NCI-H146 treated with DMSO at 0.1 percent for 48 hours (cell line): ENCODE data around the gene RAB30.
A peak's percentile ranks its signal among the peaks of the same experiment; 100 is the strongest.
"Not testable (repeated sequence)": the region's sequence is repeated elsewhere in the genome, so short reads cannot be mapped to it uniquely, and the experiment has no call there.

Experiments used
- DNase-seq: peaks from one replicate; lab custom pipeline; 2025; ENCODE audit not compliant: unreplicated experiment; lab: John Stamatoyannopoulos, UW

The RAB30 gene

DNA sequence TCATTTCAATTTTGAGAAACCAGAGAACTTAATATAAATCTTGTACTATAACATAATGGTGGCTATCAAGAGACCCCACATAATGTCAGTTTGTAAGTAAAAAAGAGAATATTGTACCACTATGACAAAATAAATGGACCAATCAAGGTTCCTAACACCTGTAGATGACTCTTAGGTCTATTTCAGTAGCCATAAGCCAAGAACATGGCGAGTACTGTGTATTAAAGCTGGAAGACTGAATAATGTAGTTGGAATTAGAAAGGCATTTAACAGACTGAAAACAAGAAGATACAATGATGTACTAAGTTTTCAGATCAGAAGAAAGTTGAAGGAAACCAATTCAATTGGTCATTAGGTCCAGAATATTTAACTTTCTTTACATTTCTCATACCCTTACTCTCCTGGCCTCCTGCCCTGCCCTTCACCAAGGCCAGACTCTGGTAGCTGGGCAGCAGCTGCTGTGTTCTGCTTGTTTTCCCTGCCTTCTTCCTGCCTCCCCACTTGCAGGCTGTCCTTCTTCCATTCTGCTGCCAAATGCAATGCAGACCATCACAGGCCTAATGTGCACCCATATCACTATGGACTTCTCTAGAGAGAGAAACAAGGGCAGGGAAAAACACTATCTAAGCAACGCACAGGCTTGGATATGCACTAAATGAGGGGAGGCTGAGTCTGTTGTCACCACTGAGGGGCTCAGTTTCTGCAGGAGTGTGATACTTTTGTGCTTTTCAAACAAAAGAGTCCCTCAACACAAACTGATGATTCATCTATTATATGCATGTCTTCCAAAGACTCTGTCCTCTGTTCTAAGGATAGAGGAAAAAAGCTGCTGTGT lies 60.1 kb downstream of the RAB30 start:
- DNase-seq, result no peak

- DNase-seq, result no peak
Observed at GRCh38 chr11:83009999-83010398, 61.7 kb downstream of the RAB30 start.

DNA sequence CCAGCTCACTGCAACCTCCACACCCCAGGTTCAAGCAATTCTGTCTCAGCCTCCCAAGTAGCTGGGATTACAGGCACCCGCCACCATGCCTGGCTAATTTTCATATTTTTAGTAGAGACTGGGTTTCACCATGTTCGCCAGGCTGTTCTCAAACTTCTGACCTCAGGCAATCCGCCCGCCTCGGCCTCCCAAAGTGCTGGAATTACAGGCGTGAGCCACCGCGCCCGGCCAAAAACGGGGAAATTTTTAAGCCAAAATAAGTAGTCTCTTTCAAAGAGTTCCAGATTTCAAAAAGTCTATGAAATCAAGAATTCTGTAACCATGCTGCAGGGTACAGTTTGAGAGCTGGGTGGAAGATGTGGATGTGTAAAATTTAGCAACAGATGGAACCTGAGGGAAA lies 62.6 kb downstream of the RAB30 start:
- not testable (repeated sequence) for DNase-seq

DNA sequence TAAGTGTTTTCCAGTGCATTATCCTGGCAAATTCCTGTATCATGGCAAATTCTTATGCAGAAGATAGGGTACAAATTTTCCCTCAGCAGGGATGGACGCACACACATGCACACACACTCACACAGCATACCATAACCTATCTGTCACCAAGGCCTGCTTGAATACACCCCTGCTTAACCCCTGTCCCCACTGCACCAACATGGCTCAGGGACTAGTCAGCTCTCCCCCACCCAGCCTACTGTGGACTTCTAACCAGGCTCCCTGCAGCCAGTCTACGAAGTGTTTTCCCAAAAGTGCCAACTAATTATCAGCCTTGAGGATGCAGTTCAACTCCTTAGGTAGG lies 63.1 kb downstream of the RAB30 start:
- DNase-seq, result no peak

GRCh38 chr11:83007909-83008580 lies 63.7 kb downstream of the RAB30 start:
- DNase-seq, result peak; percentile 81

DNA sequence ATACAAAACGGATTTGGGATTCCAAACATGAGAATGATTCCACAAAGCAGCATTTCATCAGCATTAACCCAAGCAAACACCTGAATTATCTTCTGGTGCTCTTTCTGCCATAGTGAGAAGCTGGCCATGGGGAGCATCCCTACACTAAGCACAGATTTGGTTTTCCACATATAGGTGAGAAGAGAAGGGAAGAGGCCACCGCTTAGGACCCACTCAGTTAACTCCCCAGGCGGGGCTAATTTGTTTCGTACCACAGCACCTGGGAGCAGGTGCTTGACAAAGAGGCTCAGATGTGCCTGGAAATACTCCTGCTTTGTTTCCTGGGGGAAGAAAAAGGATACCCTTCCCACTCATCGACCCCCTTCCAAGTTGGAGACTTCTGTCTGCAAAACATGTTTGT lies 64.2 kb downstream of the RAB30 start:
- DNase-seq, result peak; percentile 77

DNA sequence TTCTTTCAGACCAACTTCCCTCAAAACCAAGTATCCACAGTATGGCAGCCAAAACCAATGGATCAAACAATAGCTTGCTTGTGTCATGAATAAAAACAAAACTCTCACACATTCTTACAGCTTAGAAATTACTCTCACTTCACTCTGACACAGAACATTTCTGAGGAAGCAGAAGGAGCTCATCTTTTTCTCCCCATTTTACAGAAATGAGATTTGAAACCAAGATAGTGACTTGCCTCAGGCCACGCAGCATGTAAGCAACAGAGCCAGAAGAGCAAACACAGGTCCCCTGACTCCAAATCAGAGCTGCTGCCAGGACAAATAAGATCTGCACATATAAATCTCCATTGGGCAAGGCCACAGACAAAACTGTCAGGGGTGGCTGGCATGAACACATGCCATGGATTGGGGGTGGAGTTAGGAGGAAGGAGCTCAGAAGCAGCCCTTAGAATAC lies 64.8 kb downstream of the RAB30 start:
- DNase-seq, result peak; percentile 69

DNA sequence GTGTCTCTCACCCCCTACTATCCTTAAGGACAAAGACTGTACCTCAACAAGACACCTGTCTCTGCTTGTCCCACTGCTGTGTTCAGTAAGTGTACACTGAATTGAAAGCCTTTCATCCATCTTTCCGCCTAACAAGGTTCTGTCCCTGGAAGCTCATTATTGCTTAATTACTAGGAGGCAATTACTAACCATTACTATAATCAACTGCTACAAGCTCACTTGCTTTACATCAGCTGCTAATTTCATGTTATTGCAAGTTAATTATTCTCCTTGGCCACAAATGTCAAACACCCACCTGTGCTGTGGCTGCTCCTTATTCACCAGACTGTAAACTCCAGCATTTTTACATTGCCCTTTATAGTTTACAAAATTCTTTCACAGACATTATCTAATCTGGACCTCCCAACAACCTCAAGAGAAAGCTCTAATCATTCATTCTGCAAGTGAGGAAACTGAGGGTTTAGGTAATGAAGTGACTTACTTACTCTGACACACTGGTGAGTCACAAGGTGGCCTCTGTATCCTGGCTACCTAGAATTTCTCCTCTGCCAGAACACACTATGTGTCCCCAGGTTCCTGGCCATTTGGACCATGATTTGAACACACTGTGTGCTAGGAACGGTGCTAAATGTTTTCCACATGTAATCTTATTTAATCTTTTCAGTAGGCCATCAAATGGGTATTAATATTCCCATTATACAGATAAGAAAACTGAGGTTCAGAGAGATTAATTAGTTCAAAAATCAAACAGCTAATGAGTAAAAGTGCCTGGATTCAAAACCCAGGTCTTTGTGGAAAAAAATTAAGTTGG lies 66.7 kb downstream of the RAB30 start:
- DNase-seq, result peak; percentile 87

GRCh38 chr11:83002522-83002921 lies 69.2 kb downstream of the RAB30 start:
- no peak for DNase-seq

DNA sequence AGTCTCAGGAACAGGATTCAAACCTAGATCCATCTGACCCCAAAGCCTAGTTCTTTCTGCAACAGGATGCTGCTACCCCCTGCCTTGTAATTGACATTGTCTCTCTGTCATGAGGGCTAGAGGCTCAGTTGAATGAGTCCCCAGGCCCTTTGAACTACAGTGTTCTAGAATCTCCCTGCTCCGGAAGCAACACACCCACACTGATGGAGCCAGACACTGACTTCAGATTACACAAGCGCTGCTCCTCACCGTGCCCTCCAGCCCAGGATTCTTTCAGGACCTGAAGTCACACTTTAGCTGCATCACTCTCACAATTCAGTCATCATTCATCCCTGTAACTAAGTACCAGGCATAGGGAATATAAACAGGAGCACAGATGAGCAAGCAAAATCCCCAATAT lies 69.6 kb downstream of the RAB30 start:
- DNase-seq, result no peak

GRCh38 chr11:83000381-83000780 lies 71.3 kb downstream of the RAB30 start:
- no peak for DNase-seq

GRCh38 chr11:82999232-82999631 lies 72.5 kb downstream of the RAB30 start:
- no peak for DNase-seq

DNA sequence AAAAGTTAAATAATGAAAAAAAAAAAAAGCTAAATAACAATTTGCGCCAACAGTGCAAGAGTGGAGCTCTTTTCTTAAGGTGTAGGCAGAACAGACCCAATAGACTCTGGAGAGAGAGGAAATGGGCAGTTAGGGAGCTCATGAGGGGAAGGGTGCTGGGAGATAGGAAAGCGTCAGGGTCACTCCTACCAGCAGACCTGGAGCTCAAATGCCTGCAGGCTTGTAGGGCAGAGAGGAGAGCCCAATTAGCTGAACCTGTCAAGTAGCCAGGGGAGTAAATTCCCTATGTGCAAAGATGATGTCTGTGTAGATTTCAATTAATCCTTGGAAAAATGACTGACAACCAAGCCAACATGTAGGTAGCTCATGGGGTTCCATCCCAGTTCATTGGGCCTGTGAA lies 73.0 kb downstream of the RAB30 start:
- peak; percentile 34 for DNase-seq

DNA sequence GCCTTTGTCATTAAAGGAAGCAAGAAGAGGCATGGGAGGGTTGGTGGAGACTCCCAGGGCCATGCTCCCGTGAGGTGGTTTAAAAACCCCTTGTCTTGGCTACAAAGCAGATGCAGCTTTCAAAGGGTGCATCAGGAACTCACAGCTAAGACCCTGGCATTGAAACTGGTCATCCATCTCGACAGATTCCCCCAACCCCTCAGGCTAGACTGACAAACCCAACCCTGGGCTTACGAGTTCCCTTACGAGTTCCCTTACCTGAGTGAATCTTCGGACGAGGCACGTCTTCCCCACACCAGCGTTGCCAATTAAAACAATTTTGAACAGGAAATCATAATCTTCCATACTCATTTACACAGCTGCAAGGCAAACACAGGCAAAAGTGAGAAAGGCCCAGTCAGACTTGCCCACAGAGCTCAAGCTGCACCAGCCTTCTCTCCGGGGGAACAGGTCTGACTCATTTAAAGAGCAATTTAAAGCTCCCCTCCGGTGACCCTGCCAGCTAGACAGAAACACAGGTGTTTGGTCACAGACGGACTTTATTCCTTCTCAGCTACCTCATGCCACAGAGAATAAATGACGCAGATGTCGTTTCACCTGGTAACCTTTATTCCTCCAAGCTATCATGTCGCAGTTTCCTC lies 74.6 kb downstream of the RAB30 start:
- DNase-seq, result peak; percentile 97

DNA sequence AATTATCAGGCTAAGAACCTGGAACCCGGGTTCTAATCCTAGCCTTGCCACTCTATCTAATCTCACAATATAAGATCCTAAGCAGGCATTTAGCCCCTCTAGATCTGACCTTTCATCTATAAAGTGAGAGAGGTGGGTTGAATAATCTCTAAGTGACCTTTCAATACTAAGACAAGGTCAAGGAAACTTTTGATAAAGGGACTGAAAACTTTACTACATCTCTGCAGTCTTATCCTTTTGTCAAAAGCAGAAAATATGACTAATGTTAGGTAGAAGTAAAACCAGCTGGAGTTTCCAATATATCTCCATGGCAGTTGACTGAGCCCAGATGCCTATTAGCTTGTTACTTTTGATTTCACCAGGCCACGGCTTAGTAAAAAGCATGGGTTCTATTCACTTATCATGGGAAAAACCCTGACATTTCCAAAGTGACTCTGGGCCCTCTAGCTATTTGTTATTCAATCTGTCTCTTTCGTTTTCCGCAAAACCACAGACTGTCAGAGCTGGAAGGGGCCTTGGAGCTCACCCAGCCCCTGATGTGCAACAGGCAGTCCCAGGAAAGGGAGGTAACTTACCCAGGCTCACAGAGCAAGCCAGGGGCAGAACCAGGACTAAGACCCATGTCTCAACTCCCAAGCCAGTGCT lies 75.8 kb downstream of the RAB30 start:
- no peak for DNase-seq

DNA sequence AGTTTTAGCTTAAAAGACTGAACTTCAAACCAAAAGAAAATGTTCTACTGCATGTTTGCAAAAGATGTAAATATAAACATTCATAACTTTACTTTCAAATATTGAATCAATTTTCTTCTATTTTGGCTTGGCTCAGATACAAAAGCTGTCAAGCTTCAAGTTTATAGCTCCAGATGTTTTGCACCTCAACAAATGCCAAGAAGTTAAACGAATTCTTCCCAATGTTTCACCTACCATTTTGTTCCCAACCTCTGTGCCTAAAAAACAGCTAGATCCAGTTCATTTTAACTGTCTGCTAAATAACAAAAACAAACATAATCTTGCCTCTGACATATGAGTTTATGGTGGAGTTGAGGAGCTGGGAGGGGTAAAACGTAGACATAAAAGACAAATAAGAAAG lies 76.5 kb downstream of the RAB30 start:
- DNase-seq, result no peak

GRCh38 chr11:82994604-82995230 lies 77.0 kb downstream of the RAB30 start:
- DNase-seq, result no peak

GRCh38 chr11:82992223-82992622 lies 79.5 kb downstream of the RAB30 start:
- DNase-seq, result no peak

DNA sequence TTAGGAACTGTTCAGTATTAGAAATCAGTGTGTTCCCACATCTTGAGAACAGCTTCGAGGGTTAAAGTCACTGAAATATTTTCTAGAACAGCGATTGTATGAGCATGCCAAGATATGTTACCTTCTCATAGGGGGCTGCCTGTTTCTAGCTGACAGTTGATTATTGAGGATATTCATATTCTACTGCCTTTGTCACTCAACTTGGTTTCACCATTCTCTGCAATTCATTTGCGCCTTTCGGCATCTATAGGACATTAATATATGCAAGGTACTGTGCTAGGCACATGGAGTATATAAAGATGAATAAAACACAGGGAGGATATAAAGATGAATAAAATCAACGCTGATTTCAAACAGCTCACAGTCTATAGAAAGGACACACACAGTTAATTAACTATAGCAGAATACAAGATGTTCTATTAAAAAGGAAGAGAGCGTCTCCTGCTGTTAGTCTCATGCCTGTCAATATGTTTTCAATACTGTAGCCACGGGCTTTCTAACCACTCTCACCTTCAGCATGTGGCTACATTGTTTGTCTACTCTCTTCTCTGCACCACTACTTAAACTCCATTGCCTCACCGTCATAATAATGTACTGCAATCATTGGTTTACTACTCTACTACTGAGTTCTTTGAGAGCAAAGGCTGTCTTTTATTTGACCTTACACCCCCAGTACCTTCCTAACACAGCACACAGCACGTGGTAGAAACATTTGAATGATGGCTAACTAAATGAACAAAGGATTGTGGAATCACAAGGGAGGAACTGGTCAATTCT lies 81.9 kb downstream of the RAB30 start:
- peak; percentile 45 for DNase-seq
